DOHH2 (cell line): Measurements from ENCODE around the gene RIC1.
"Not testable (repeated sequence)": the region's sequence is repeated elsewhere in the genome, so short reads cannot be mapped to it uniquely, and the experiment has no call there.

Experiments used
- H3F3A ChIP-seq: fragments of 200-600 bp; sonication (generic), shearing (Covaris generic); 2 replicates; pipeline ENCODE4 v1.6.0; 2016; ENCODE audit warnings: antibody characterized with exemption, mild to moderate bottlenecking; ENCODE audit not compliant: control insufficient read depth, insufficient read depth
- H3K27ac ChIP-seq: fragments of 200-600 bp; sonication (generic); 2 replicates; pipeline ENCODE4 v1.5.1; 2014; ENCODE audit warnings: low read depth, mild to moderate bottlenecking, low read length, moderate library complexity
- H3K27me3 ChIP-seq: fragments of 200-600 bp; sonication (generic); 2 replicates; pipeline ENCODE4 v1.6.1; 2014; ENCODE audit warnings: mild to moderate bottlenecking, low read length, mixed read lengths; ENCODE audit not compliant: control insufficient read depth
- H3K36me3 ChIP-seq: fragments of 200-600 bp; sonication (generic); 2 replicates; pipeline ENCODE4 v1.6.1; 2014; ENCODE audit warnings: mild to moderate bottlenecking, low read length, moderate library complexity, mixed read lengths; ENCODE audit not compliant: control insufficient read depth
- H3K4me1 ChIP-seq: fragments of 200-600 bp; sonication (generic); 2 replicates; pipeline ENCODE4 v1.6.1; 2014; ENCODE audit warnings: mild to moderate bottlenecking, low read length, mixed read lengths; ENCODE audit not compliant: control insufficient read depth
- H3K4me2 ChIP-seq: fragments of 200-600 bp; sonication (generic); 2 replicates; pipeline ENCODE4 v1.6.0; 2014; ENCODE audit warnings: mild to moderate bottlenecking, low read length, moderate library complexity
- H3K4me3 ChIP-seq: fragments of 200-600 bp; sonication (generic); 2 replicates; pipeline ENCODE4 v1.5.1; 2014; ENCODE audit warnings: mild to moderate bottlenecking, low read length, mixed read lengths
- H3K79me2 ChIP-seq: fragments of 200-600 bp; sonication (generic); 2 replicates; pipeline ENCODE4 v1.6.1; 2014; ENCODE audit warnings: mild to moderate bottlenecking, low read length, mixed read lengths; ENCODE audit not compliant: control insufficient read depth
- H3K9me2 ChIP-seq: fragments of 200-600 bp; sonication (generic); replicated peaks from 2 replicates; pipeline ENCODE4 v1.6.1; 2014; ENCODE audit warnings: mild to moderate bottlenecking, low read length, mixed read lengths; ENCODE audit not compliant: control insufficient read depth
- H3K9me3 ChIP-seq: fragments of 200-600 bp; sonication (generic); 2 replicates; pipeline ENCODE4 v1.6.1; 2014; ENCODE audit warnings: antibody characterized with exemption, low read length, mixed read lengths; ENCODE audit not compliant: control insufficient read depth, insufficient read depth
- H4K20me1 ChIP-seq: fragments of 200-600 bp; sonication (generic); 2 replicates; pipeline ENCODE4 v1.6.0; 2014; ENCODE audit warnings: low read depth, mild to moderate bottlenecking, antibody characterized with exemption, low read length, moderate library complexity; ENCODE audit not compliant: control insufficient read depth, insufficient read depth
- CTCF ChIP-seq: fragments of 200-600 bp; sonication (generic); IDR thresholded peaks from one replicate; pipeline ENCODE4 v1.5.1; 2014; ENCODE audit warnings: antibody characterized with exemption, mild to moderate bottlenecking, low read depth, low read length; ENCODE audit not compliant: poor library complexity, severe bottlenecking
- EZH2phosphoT487 ChIP-seq: fragments of 200-600 bp; sonication (generic); IDR thresholded peaks from 2 replicates; pipeline ENCODE4 v1.6.1; 2017; ENCODE audit warnings: borderline replicate concordance, mild to moderate bottlenecking, antibody characterized with exemption, low read length, moderate library complexity, mixed read lengths

The RIC1 gene

GRCh38 chr9:5721279-5722087, 92.6 kb downstream of the RIC1 start:
- no peak for TF ChIP-seq CTCF
- TF ChIP-seq EZH2phosphoT487: no peak
- Histone ChIP-seq H3K79me2 (peaks cover 12% of the 10 kb centered on the region; the same call in 1 of the 2 replicates), H3K27me3 (no peaks in the 10 kb centered on the region), H3K27ac (no peak overlapping the region), H3K36me3 (peaks cover 52% of the 10 kb centered on the region), H3F3A (no peaks in the 10 kb centered on the region; the same call in 1 of the 2 replicates), H3K4me3 (no peak overlapping the region), H3K9me3 (no peaks in the 10 kb centered on the region), H3K9me2 (no peaks in the 10 kb centered on the region), H4K20me1 (no peaks in the 10 kb centered on the region), H3K4me1 (no peaks in the 10 kb centered on the region), H3K4me2 (no peak overlapping the region)

GRCh38 chr9:5722679-5723078, 93.8 kb downstream of the RIC1 start:
- not testable (repeated sequence) for H3K27ac ChIP-seq, H3K9me2 ChIP-seq, H3F3A ChIP-seq, H3K4me1 ChIP-seq, H4K20me1 ChIP-seq, H3K9me3 ChIP-seq, H3K4me3 ChIP-seq, H3K27me3 ChIP-seq, H3K4me2 ChIP-seq
- peaks cover 11% of the 10 kb centered on the region; the same call in 1 of the 2 replicates for H3K79me2 ChIP-seq
- peaks cover 49% of the 10 kb centered on the region for H3K36me3 ChIP-seq

GRCh38 chr9:5735072-5735471, 106.2 kb downstream of the RIC1 start:
- Histone ChIP-seq H3K27me3 (no peaks in the 10 kb centered on the region), H4K20me1 (no peaks in the 10 kb centered on the region), H3K9me3 (no peaks in the 10 kb centered on the region), H3K27ac (no peak overlapping the region), H3F3A (peaks cover 3% of the 10 kb centered on the region; the same call in 1 of the 2 replicates), H3K4me1 (no peaks in the 10 kb centered on the region), H3K9me2 (no peaks in the 10 kb centered on the region), H3K36me3 (peaks cover 88% of the 10 kb centered on the region), H3K4me3 (no peak overlapping the region), H3K79me2 (no peaks in the 10 kb centered on the region), H3K4me2 (no peak overlapping the region)
- no peak for TF ChIP-seq CTCF
- no peak for TF ChIP-seq EZH2phosphoT487

- H3K27ac ChIP-seq: no peak overlapping the region
- H3F3A ChIP-seq: no peaks in the 10 kb centered on the region; the same call in 1 of the 2 replicates
- H3K27me3 ChIP-seq: no peaks in the 10 kb centered on the region
- H3K4me3 ChIP-seq: no peak overlapping the region
- H3K79me2 ChIP-seq: no peaks in the 10 kb centered on the region
- H3K4me2 ChIP-seq: no peak overlapping the region
- H3K4me1 ChIP-seq: no peaks in the 10 kb centered on the region
- no peaks in the 10 kb centered on the region for H3K9me3 ChIP-seq
- no peaks in the 10 kb centered on the region for H4K20me1 ChIP-seq
- H3K36me3 ChIP-seq: peaks cover 83% of the 10 kb centered on the region
- TF ChIP-seq CTCF: no peak
- no peak for TF ChIP-seq EZH2phosphoT487
- no peaks in the 10 kb centered on the region for H3K9me2 ChIP-seq
Observed at GRCh38 chr9:5736563-5737346, 107.8 kb downstream of the RIC1 start.
